Smooth muscle cell (in vitro differentiated cells): Measurements from ENCODE around the gene SGCG. TPM values are rescaled to one million over a fixed set of nuclear protein-coding genes. Genes with fewer than 3 reads are reported as not detected.
"Not testable (repeated sequence)": the region's sequence is repeated elsewhere in the genome, so short reads cannot be mapped to it uniquely, and the experiment has no call there.

ENCODE experiments used
- DNase-seq: peaks from one replicate; lab custom pipeline; 2025; ENCODE audit not compliant: unreplicated experiment; lab: John Stamatoyannopoulos, UW
- H2AFZ ChIP-seq: fragments of 200-600 bp; sonication (generic); 2 replicates; pipeline ENCODE4 v1.6.0; 2016; ENCODE audit warnings: antibody characterized with exemption, low read depth, mild to moderate bottlenecking
- H3F3A ChIP-seq: fragments of 200-600 bp; sonication (generic); 2 replicates; pipeline ENCODE4 v1.6.0; 2017; ENCODE audit warnings: antibody characterized with exemption, low read depth
- H3K27ac ChIP-seq: fragments of 200-600 bp; sonication (generic); 2 replicates; pipeline ENCODE4 v1.5.1; 2016; ENCODE audit warnings: low read depth, mild to moderate bottlenecking
- H3K27me3 ChIP-seq: fragments of 200-600 bp; sonication (generic); 2 replicates; pipeline ENCODE4 v1.6.1; 2016; ENCODE audit warnings: low read depth, mild to moderate bottlenecking
- H3K36me3 ChIP-seq: fragments of 200-600 bp; sonication (generic); 2 replicates; pipeline ENCODE4 v1.5.1; 2016; ENCODE audit warnings: low read depth
- H3K4me1 ChIP-seq: fragments of 200-600 bp; sonication (generic); 2 replicates; pipeline ENCODE4 v1.5.1; 2016; ENCODE audit warnings: low read depth
- H3K4me2 ChIP-seq: fragments of 200-600 bp; sonication (generic); 2 replicates; pipeline ENCODE4 v1.6.0; 2016; ENCODE audit warnings: mild to moderate bottlenecking
- H3K4me3 ChIP-seq: fragments of 200-600 bp; sonication (generic); 2 replicates; pipeline ENCODE4 v1.5.1; 2016; ENCODE audit warnings: mild to moderate bottlenecking
- H3K79me2 ChIP-seq: fragments of 200-600 bp; sonication (generic); 2 replicates; pipeline ENCODE4 v1.6.0; 2016; ENCODE audit warnings: low read depth, mild to moderate bottlenecking
- H3K9ac ChIP-seq: fragments of 200-600 bp; sonication (generic); 2 replicates; pipeline ENCODE4 v1.6.0; 2016; ENCODE audit warnings: low read depth
- H3K9me3 ChIP-seq: fragments of 200-600 bp; sonication (generic); replicated peaks from 2 replicates; pipeline ENCODE4 v1.5.1; 2016; ENCODE audit warnings: low read depth
- H4K20me1 ChIP-seq: fragments of 200-600 bp; sonication (generic); 2 replicates; pipeline ENCODE4 v1.6.0; 2016; ENCODE audit warnings: low read depth
- CTCF ChIP-seq: fragments of 200-600 bp; sonication (generic); IDR thresholded peaks from 2 replicates; pipeline ENCODE4 v1.5.1; 2017; ENCODE audit warnings: borderline replicate concordance, mild to moderate bottlenecking, antibody characterized with exemption; ENCODE audit not compliant: insufficient read depth, poor library complexity, severe bottlenecking
- WGBS: methylation state at CpG from one replicate; pipeline ENCODE4 v1.1.7; 2016; ENCODE audit warnings: low lambda C conversion rate; 5-methylcytosine and 5-hydroxymethylcytosine counted together
- polyA plus RNA-seq: library from polyadenylated mRNA; unstranded; fragments of >200 nt; fragmentation: Nextera tagmentation; extraction: Ambion mirVana; gene quantifications from 2 replicates; pipeline ENCODE4 v1.2.1, GENCODE V29; 2016
- total RNA-seq: library from RNA; depleted of rRNA; stranded (reverse); fragments of >200 nt; gene quantifications from 2 replicates; pipeline ENCODE4 v1.2.3, GENCODE V29; 2014

The SGCG gene
- total and polyA plus RNA-seq, 2 experiments from 2014 or later: 2.3 to 5.1 TPM

- H3K79me2 ChIP-seq: no peaks in the 10 kb centered on the region
- H3K4me2 ChIP-seq: no peak overlapping the region
- TF ChIP-seq CTCF: no peak
- no peaks in the 10 kb centered on the region for H4K20me1 ChIP-seq
- 69% methylated on average over 1 of the region's 1 CpG for whole genome bisulfite sequencing
- no peaks in the 10 kb centered on the region for H3F3A ChIP-seq
- H3K27ac ChIP-seq: no peak overlapping the region
- H3K4me3 ChIP-seq: no peak overlapping the region
- H2AFZ ChIP-seq: no peak overlapping the region
- no peak overlapping the region for H3K9ac ChIP-seq
- no peaks in the 10 kb centered on the region for H3K36me3 ChIP-seq
- H3K9me3 ChIP-seq: no peaks in the 10 kb centered on the region
- no peak for DNase-seq
- H3K4me1 ChIP-seq: no peaks in the 10 kb centered on the region
- no peaks in the 10 kb centered on the region for H3K27me3 ChIP-seq
These were observed 111.8 kb downstream of the SGCG start for GRCh38 chr13:23292586-23292985.

GRCh38 chr13:23314837-23315236, 134.1 kb downstream of the SGCG start:
- not testable (repeated sequence) for H2AFZ ChIP-seq, H3K36me3 ChIP-seq, DNase-seq, H3K4me2 ChIP-seq, H3K4me1 ChIP-seq, H3K27ac ChIP-seq, H3K9ac ChIP-seq, H3F3A ChIP-seq, H3K27me3 ChIP-seq, H3K4me3 ChIP-seq, H3K9me3 ChIP-seq, H3K79me2 ChIP-seq, H4K20me1 ChIP-seq
- WGBS: 81% methylated on average over 6 of the region's 6 CpGs

GRCh38 chr13:23319883-23320224, 139.1 kb downstream of the SGCG start:
- 76% methylated on average over 3 of the region's 3 CpGs for WGBS
- no peaks in the 10 kb centered on the region for H3K27me3 ChIP-seq
- peaks cover 18% of the 10 kb centered on the region for H3F3A ChIP-seq
- peak overlapping the region; percentile 34 for H2AFZ ChIP-seq
- H3K9me3 ChIP-seq: no peaks in the 10 kb centered on the region
- peak overlapping the region; percentile 100 for H3K27ac ChIP-seq
- peak overlapping the region; percentile 95 for H3K9ac ChIP-seq
- peak overlapping the region; percentile 5 for H3K4me2 ChIP-seq
- no peak for TF ChIP-seq CTCF
- H3K36me3 ChIP-seq: no peaks in the 10 kb centered on the region
- peaks cover 16% of the 10 kb centered on the region for H3K4me1 ChIP-seq
- no peak for DNase-seq
- no peaks in the 10 kb centered on the region for H4K20me1 ChIP-seq
- H3K79me2 ChIP-seq: no peaks in the 10 kb centered on the region
- H3K4me3 ChIP-seq: no peak overlapping the region

- no peaks in the 10 kb centered on the region for H3K9me3 ChIP-seq
- H4K20me1 ChIP-seq: no peaks in the 10 kb centered on the region
- H3K79me2 ChIP-seq: no peaks in the 10 kb centered on the region
- peak overlapping the region; percentile 58 for H3K4me2 ChIP-seq
- H3K4me1 ChIP-seq: peaks cover 16% of the 10 kb centered on the region
- H2AFZ ChIP-seq: peak overlapping the region; percentile 0
- no peak for TF ChIP-seq CTCF
- DNase-seq: no peak
- H3K27me3 ChIP-seq: no peaks in the 10 kb centered on the region
- no peaks in the 10 kb centered on the region for H3K36me3 ChIP-seq
- peak overlapping the region; percentile 100 for H3K27ac ChIP-seq
- peaks cover 18% of the 10 kb centered on the region for H3F3A ChIP-seq
- H3K4me3 ChIP-seq: no peak overlapping the region
- 16% methylated on average over 4 of the region's 4 CpGs for WGBS
- peak overlapping the region; percentile 95 for H3K9ac ChIP-seq
These were observed 140.3 kb downstream of the SGCG start for GRCh38 chr13:23320926-23321534.
